GM18511 (cell line): ENCODE results near the gene HABP4.
A peak's percentile ranks its signal among the peaks of the same experiment; 100 is the strongest.

ENCODE experiments used
- ATAC-seq: cut with Tn5 transposase; IDR thresholded peaks from one replicate; pipeline ENCODE4 v1.9.1; 2021; ENCODE audit warnings: mild to moderate bottlenecking, moderate library complexity; ENCODE audit not compliant: unreplicated experiment

HABP4 gene

DNA sequence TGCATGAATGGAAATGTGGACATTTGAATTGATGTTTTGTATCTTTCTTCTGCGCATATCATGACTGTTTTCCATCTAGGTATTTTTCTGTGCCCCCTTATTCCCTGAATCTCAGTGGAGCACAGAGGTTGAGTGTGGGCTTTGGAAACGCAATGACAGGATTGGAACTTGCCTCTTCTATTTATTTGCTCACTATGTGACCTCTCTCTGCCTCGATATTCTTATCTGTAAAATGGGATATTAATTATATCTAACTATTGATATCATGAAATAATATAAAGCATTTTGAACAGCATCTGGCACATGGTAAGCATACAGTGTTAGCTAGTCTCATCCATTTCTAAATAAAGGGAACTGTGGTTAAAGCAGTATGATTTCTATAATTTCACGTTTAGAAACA is 26.0 kb downstream of the HABP4 start:
- ATAC-seq = no peak

DNA sequence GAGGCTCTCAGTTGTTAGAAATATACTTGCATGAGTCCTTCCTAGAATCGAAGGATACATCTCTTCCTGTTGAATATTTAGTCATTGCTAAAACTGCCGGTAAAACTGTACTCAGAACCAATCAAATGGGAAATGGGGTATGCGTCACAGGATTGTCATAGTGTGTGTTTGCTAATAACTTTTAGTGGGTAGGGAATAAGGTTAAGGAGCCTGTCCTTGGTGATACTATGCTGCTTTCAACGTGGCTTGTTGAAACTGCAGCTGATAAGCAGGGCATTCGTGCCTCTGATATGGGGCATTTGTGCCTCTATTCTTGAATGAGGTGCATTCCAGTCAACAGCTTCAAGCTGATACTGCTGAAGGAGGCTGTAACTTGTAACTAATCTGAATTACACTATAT is 26.6 kb downstream of the HABP4 start:
- no peak for ATAC-seq

DNA sequence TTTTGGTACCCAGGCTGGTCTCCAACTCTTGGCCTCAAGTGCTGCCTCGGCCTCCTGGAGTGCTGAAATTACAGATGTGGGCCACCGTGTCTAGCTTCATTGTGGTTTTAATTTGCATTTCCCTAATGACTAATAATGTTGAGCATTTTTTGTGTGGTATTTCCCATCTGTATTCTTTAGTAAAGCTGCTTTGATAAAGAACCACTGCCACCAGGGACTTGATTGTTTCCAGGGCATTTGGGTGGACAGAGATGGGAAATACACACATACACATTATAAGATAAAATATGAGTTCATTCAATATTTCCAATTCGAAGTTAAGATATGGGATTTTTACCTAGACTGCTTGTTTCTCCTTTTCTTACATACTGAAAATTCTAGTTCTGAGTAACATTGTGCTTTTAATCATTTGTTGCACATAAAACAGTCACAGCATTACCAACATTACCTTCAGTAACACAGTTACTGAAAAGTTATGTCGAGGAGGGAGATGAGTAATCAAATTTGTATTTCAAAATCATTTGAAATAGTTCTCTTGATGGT is 28.9 kb downstream of the HABP4 start:
- peak; percentile 89 for ATAC-seq

GRCh38 chr9:96480736-96481135 is 30.8 kb downstream of the HABP4 start:
- no peak for ATAC-seq

GRCh38 chr9:96482476-96482875 is 32.5 kb downstream of the HABP4 start:
- no peak for ATAC-seq

DNA sequence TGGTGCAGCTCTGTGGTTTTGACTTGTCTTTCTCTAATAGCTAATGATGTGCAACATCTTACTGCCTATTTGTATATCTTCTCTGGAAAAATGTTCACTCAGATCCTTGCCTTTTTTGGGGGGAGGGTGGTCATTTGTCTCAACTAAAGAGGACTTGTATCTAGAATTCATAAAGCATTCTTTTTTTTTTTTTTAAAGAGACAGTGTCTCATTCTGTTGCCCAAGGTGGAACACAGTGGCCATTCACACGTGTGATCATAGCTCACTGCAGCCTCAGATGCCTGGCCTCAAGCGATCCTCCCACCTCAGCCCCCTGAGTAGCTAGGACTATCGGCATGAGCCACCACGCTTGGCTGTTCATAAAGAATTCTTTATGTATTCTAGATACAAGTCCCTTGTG is 33.2 kb downstream of the HABP4 start:
- no peak for ATAC-seq

DNA sequence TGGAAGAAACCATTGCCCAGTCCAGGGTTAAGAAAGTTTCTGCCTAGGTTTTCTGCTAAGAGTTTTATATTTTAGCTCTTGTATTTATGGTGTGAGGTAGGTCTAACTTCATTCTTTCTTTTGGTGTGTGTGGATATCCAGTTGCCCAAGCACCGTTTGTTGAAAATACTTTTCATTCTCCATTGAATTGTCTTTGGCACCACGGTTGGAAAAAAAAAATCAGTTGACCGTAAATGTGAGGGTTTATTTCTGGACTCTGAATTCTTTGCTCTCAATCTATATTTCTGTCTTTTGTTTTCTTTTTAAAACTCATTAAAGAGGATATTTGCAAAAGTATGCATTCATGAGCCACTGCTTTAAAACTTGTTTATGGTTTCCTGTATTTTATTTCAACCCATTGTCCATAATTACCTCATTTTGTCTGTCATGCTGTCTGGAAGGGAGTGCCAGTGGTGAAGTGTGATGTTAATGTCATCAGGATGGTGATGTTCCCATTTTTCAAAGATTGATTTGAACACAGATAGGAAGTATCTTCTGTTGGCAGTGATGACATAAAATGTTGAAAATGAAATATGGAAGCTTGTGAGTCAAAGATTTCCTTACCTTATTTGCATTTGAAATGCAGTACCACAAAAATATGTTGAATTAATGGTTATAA is 33.9 kb downstream of the HABP4 start:
- no peak for ATAC-seq

DNA sequence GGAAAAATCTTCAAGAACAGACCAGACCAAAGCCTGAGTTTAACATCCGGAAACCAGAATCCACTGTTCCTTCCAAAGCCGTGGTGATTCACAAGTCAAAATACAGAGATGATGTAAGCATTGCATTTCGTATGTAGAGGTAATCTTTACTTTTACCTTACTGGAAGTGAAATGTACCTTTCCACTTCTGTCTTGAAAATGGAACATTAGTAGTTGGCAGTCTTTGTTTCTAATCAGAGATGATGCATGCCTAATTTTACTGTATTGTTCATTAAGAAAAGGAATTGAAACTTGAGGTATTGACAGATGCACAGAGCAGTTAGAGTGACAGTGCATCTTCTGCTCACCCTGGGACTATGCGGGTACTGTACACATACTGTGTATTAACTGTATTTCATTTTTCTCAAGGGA is 34.6 kb downstream of the HABP4 start:
- peak; percentile 97 for ATAC-seq

DNA sequence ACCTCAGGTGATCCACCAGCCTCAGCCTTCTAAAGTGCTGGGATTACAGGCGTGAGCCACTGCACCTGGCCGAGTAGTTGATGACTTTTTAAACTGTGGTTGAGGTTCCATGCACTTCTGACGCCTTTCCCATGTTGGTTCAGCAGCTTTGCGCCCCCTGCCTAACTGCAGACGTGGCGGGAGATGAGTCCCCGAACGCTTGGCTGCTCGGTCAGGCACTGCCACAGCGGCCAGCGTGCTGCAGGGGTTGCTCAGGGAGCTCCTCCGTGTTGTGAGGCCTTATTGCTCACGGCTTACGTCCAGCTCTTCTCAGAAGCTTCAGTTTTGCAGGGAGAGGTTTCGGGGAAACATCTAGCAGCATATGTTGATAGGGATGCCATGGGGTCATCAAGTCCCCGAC is 35.3 kb downstream of the HABP4 start:
- no peak for ATAC-seq

GRCh38 chr9:96486386-96487028 is 36.5 kb downstream of the HABP4 start:
- no peak for ATAC-seq

DNA sequence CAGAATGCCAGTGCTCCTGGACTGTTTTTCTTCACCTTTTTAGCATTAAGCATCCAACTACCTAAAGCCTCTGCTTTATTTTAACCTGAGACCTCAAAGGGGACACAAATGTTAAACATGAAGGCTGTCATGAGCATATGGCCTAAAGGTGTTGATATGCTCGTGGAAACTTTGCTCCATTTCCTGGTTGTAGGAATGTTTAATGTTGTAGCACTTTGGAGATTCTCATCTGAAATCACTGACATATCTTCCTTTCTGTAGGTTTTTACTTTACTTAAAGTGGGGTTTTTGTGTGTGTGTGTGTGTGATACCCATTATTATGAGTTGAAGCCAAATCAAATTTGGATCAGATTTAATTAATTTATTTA is 37.0 kb downstream of the HABP4 start:
- no peak for ATAC-seq

DNA sequence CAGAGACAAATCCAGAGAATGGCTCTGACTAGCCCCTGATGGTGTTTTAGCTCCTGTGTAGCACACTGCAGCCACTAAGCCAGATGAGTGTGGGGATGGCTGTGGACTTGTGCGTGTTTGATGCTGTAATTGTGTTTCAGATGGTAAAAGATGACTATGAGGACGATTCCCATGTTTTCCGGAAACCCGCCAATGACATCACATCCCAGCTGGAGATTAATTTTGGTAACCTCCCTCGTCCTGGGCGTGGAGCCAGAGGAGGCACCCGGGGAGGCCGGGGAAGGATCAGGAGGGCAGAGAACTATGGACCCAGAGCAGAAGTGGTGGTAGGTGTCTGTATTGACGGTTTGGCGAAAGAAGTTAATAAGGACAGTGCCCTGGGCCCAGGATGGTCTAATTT is 38.0 kb downstream of the HABP4 start:
- ATAC-seq = no peak

GRCh38 chr9:96489482-96489979 is 39.6 kb downstream of the HABP4 start:
- ATAC-seq = no peak

- ATAC-seq = no peak
Measured at GRCh38 chr9:96490534-96491078, 40.6 kb downstream of the HABP4 start.

- ATAC-seq = no peak
Measured at GRCh38 chr9:96491079-96491879, 41.3 kb downstream of the HABP4 start.

DNA sequence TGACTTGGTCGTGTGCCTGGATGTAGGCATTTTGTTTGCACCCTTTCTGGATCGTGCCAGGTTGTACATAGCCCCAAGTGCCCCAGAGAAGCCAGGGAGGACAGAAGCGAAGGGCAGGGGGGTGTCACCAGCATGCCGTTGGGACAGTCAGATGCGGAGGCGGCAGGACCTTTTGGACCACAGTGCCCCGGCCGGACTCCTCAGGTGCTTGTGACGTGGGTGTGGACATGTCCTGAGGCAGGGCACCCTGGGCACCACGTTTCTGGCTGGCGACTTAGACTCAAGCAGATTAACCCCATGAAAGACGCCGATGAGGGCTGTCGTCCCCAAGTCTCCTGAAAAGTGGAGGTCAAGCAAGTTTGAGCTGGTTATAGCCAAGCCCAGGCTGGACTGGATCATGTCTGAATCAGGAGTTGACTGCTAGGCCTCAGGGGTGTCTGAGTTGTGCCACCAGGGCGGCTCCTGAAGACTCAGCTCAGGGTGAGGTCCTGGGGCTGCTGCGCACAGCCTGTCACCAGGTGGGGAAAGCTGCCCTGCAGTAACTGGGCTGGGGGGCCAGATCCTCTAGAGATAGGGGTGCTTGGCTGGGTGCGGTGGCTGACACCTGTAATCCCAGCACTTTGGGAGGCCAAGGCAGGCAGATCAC is 42.0 kb downstream of the HABP4 start:
- ATAC-seq = no peak

GRCh38 chr9:96492993-96493531 is 43.1 kb downstream of the HABP4 start:
- no peak for ATAC-seq

- ATAC-seq = no peak
Measured at GRCh38 chr9:96493757-96494156, 43.8 kb downstream of the HABP4 start.

- ATAC-seq = no peak
Measured at GRCh38 chr9:96494215-96494800, 44.3 kb downstream of the HABP4 start.

DNA sequence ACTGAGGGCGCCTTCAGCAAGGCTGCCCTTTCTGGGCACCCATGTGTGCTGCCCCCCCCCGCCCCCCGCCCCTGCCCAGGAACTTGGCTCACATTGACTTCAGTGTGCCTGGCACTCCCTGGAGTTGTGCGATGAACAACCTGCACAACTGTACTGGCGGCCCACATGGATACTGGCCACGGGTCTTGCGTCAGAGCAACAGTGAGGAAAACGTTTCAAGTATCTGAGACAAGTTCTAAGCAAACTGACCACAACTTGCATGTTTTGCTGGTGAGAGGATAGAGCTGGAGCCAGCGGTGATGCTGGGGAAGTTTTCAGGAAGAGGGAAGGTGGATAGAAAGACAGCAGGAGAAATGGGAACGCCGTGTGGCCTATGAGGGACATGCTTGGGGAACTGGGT is 45.4 kb downstream of the HABP4 start:
- no peak for ATAC-seq
